HL-60 (cell line): ENCODE results near the gene RPS6KL1.

Source experiments
- DNase-seq, 2 experiments: peaks; one replicate each; pipeline ENCODE4 v3.0.0-alpha.2; 2010 to 2020; ENCODE audit warnings: low read depth in 1 of 2, low spot score in 1 of 2
- H3K27ac ChIP-seq: fragments of 250-450 bp; sonication (Bioruptor Pico); replicated peaks from 2 replicates; pipeline ENCODE4 v1.5.1; 2020; ENCODE audit warnings: mild to moderate bottlenecking, moderate library complexity
- H3K27me3 ChIP-seq: fragments of 250-450 bp; sonication (Bioruptor Pico); 2 replicates; pipeline ENCODE4 v1.5.1; 2021; ENCODE audit warnings: mild to moderate bottlenecking, moderate library complexity; ENCODE audit not compliant: insufficient read depth, poor library complexity, severe bottlenecking
- H3K4me3 ChIP-seq: replicated peaks from 2 replicates; pipeline ENCODE4 v1.5.1; 2011; ENCODE audit warnings: mild to moderate bottlenecking, control low read depth, low read length; ENCODE audit not compliant: insufficient read depth
- GABPA ChIP-seq: IDR thresholded peaks from 2 replicates; pipeline ENCODE4 v1.6.1; 2012; ENCODE audit warnings: low read depth
- POLR2AphosphoS5 ChIP-seq: IDR thresholded peaks from 2 replicates; pipeline ENCODE4 v1.6.1; 2012; ENCODE audit warnings: low read depth
- SPI1 ChIP-seq: IDR thresholded peaks from 2 replicates; pipeline ENCODE4 v1.6.1; 2012; ENCODE audit warnings: low read depth, mild to moderate bottlenecking, borderline replicate concordance
- TF ChIP-seq, protein P1 (sequence below): IDR thresholded peaks from 2 replicates; pipeline ENCODE4 v1.6.1; 2012; ENCODE audit warnings: low read depth; ENCODE audit not compliant: insufficient replicate concordance
- TF ChIP-seq, protein P2 (sequence below): IDR thresholded peaks from one replicate; pipeline ENCODE4 v1.5.1; 2011; ENCODE audit warnings: low read length, control low read depth, inconsistent platforms; ENCODE audit not compliant: insufficient read depth

Gene RPS6KL1

GRCh38 chr14:74902941-74903705, 19.9 kb downstream of the RPS6KL1 start:
- no peak for DNase-seq

GRCh38 chr14:74898694-74899093, 24.4 kb downstream of the RPS6KL1 start:
- Histone ChIP-seq H3K27me3 (no peaks in the 10 kb centered on the region), H3K27ac (no peak overlapping the region), H3K4me3 (no peak overlapping the region)
- no peak for TF ChIP-seq SPI1
- TF ChIP-seq GABPA, result no peak
- TF ChIP-seq, protein P1, sequence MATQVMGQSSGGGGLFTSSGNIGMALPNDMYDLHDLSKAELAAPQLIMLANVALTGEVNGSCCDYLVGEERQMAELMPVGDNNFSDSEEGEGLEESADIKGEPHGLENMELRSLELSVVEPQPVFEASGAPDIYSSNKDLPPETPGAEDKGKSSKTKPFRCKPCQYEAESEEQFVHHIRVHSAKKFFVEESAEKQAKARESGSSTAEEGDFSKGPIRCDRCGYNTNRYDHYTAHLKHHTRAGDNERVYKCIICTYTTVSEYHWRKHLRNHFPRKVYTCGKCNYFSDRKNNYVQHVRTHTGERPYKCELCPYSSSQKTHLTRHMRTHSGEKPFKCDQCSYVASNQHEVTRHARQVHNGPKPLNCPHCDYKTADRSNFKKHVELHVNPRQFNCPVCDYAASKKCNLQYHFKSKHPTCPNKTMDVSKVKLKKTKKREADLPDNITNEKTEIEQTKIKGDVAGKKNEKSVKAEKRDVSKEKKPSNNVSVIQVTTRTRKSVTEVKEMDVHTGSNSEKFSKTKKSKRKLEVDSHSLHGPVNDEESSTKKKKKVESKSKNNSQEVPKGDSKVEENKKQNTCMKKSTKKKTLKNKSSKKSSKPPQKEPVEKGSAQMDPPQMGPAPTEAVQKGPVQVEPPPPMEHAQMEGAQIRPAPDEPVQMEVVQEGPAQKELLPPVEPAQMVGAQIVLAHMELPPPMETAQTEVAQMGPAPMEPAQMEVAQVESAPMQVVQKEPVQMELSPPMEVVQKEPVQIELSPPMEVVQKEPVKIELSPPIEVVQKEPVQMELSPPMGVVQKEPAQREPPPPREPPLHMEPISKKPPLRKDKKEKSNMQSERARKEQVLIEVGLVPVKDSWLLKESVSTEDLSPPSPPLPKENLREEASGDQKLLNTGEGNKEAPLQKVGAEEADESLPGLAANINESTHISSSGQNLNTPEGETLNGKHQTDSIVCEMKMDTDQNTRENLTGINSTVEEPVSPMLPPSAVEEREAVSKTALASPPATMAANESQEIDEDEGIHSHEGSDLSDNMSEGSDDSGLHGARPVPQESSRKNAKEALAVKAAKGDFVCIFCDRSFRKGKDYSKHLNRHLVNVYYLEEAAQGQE, result no peak
- TF ChIP-seq POLR2AphosphoS5, result no peak
- TF ChIP-seq, protein P2, sequence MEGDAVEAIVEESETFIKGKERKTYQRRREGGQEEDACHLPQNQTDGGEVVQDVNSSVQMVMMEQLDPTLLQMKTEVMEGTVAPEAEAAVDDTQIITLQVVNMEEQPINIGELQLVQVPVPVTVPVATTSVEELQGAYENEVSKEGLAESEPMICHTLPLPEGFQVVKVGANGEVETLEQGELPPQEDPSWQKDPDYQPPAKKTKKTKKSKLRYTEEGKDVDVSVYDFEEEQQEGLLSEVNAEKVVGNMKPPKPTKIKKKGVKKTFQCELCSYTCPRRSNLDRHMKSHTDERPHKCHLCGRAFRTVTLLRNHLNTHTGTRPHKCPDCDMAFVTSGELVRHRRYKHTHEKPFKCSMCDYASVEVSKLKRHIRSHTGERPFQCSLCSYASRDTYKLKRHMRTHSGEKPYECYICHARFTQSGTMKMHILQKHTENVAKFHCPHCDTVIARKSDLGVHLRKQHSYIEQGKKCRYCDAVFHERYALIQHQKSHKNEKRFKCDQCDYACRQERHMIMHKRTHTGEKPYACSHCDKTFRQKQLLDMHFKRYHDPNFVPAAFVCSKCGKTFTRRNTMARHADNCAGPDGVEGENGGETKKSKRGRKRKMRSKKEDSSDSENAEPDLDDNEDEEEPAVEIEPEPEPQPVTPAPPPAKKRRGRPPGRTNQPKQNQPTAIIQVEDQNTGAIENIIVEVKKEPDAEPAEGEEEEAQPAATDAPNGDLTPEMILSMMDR, result no peak
- no peak for DNase-seq

More at GRCh38 chr14:74902941-74903705, 19.9 kb downstream of the RPS6KL1 start:
- Histone ChIP-seq H3K4me3 (no peak overlapping the region), H3K27ac (no peak overlapping the region), H3K27me3 (no peaks in the 10 kb centered on the region)
- TF ChIP-seq SPI1 (no peak), POLR2AphosphoS5 (no peak), GABPA (no peak)
- TF ChIP-seq, protein P2, result no peak
- TF ChIP-seq, protein P1, result no peak

GRCh38 chr14:74898083-74898482, 25.0 kb downstream of the RPS6KL1 start:
- Histone ChIP-seq H3K27me3 (no peaks in the 10 kb centered on the region), H3K27ac (no peak overlapping the region), H3K4me3 (no peak overlapping the region)
- no peak for DNase-seq
- TF ChIP-seq GABPA, result no peak
- TF ChIP-seq, protein P1, result no peak
- TF ChIP-seq POLR2AphosphoS5, result no peak
- TF ChIP-seq, protein P2, result no peak
- no peak for TF ChIP-seq SPI1
